Measurements from ENCODE around the gene HAUS7. TPM values are rescaled to one million over a fixed set of nuclear protein-coding genes. Genes with fewer than 3 reads are reported as not detected.

HAUS7 gene
- total and polyA plus RNA-seq, 2 experiments from 2014 or later = 59.8 to 77.9 TPM

- no peak for ATAC-seq
- Mint-ChIP-seq H3K4me1 (peaks cover 18% of the 10 kb centered on the region), H3K27ac (no peak overlapping the region)
Measured at GRCh38 chrX:153414856-153415510, 55.4 kb downstream of the HAUS7 start.

More at GRCh38 chrX:153414856-153415510, 55.4 kb downstream of the HAUS7 start:
- DNase-seq (ENCODE audit: low spot score) = no peak
- Histone ChIP-seq H3K36me3 (ENCODE audit: insufficient read depth) (no peaks in the 10 kb centered on the region), H3K4me2 (no peak overlapping the region), H3K27ac (ENCODE audit: low read depth) (no peak overlapping the region), H3K4me1 (ENCODE audit: insufficient read depth) (no peaks in the 10 kb centered on the region), H3K27me3 (ENCODE audit: insufficient read depth) (peaks cover 19% of the 10 kb centered on the region; the same call in 1 of the 2 replicates), H3K9me2 (ENCODE audit: insufficient read depth) (no peaks in the 10 kb centered on the region), H4K20me1 (replicated peaks; ENCODE audit: insufficient read depth) (no peaks in the 10 kb centered on the region), H2AFZ (no peak overlapping the region), H3K4me3 (no peak overlapping the region), H3F3A (replicated peaks; ENCODE audit: low read depth) (no peaks in the 10 kb centered on the region), H3K79me2 (replicated peaks; ENCODE audit: insufficient read depth) (no peaks in the 10 kb centered on the region)
- Mint-ChIP-seq H3K4me3 (no peak overlapping the region), H3K36me3 (ENCODE audit: low read depth) (no peaks in the 10 kb centered on the region), H3K27me3 (ENCODE audit: insufficient read depth, low read depth, poor library complexity) (peaks cover 17% of the 10 kb centered on the region), H3K9me3 (no peaks in the 10 kb centered on the region)
- TF ChIP-seq CREB1 (CRISPR knock-in tag; IDR thresholded peaks at IDR 0.05; ENCODE audit: low read depth) = no peak
- no peak for TF ChIP-seq ZNF331 (CRISPR knock-in tag; IDR thresholded peaks at IDR 0.05; ENCODE audit: low read depth)
- TF ChIP-seq EZH2phosphoT487 (IDR thresholded peaks at IDR 0.05; ENCODE audit: unreplicated experiment) = no peak
- no peak for TF ChIP-seq STAT1 (IDR thresholded peaks at IDR 0.05; ENCODE audit: unreplicated experiment)
- TF ChIP-seq ZNF114 (CRISPR knock-in tag; IDR thresholded peaks at IDR 0.05) = no peak
- TF ChIP-seq POLR2AphosphoS5 (IDR thresholded peaks at IDR 0.05; ENCODE audit: low read depth) = no peak
- no peak for TF ChIP-seq NANOG (IDR thresholded peaks at IDR 0.05; ENCODE audit: borderline replicate concordance)
- no peak for TF ChIP-seq CTCF (conservative IDR thresholded peaks at IDR 0.05; ENCODE audit: low read depth in 2 of 2)
- no peak for TF ChIP-seq ETS1 (IDR thresholded peaks at IDR 0.05)
- no peak for TF ChIP-seq REST (IDR thresholded peaks at IDR 0.05; ENCODE audit: unreplicated experiment)
- TF ChIP-seq ZNF462 (CRISPR knock-in tag; IDR thresholded peaks at IDR 0.05) = no peak
- no peak for TF ChIP-seq JUNB (IDR thresholded peaks at IDR 0.05; ENCODE audit: unreplicated experiment)
- no peak for TF ChIP-seq EZH2 (IDR thresholded peaks at IDR 0.05; ENCODE audit: low read depth, unreplicated experiment)

Data from GM23338 (cell line).